HepG2 (cell line): Measurements from ENCODE around the gene USP7. TPM values are rescaled to one million over a fixed set of nuclear protein-coding genes. Genes with fewer than 3 reads are reported as not detected.

Experiments used
- ATAC-seq: fragments of 200-7000 bp; cut with Tn5 transposase; 3 replicates; pipeline ENCODE4 v1.9.1; 2020; ENCODE audit warnings: mild to moderate bottlenecking, moderate library complexity
- BruUV-seq: library from RNA; stranded (reverse); fragments of 400-500 nt; replicated peaks from 2 replicates; lab custom pipeline; 2021; lab: Mats Ljungman, UMichigan
- CTCF ChIA-PET: fragments of 300-600 bp; formaldehyde crosslinking; extraction: SDS; loops from one replicate; lab custom pipeline; 2021; ENCODE audit warnings: low total read pairs, inconsistent platforms, low intra/inter-chr PET ratio; lab: Yijun Ruan, JAX
- POLR2A ChIA-PET: fragments of 350-600 bp; sonication (Branson Sonifier 250); formaldehyde crosslinking; loops from one replicate; lab custom pipeline; 2020; ENCODE audit warnings: antibody characterized with exemption, inconsistent platforms; lab: Yijun Ruan, JAX
- DNase-seq: peaks from one replicate; pipeline ENCODE4 v3.0.0-alpha.2; 2015; ENCODE audit warnings: low spot score
- FAIRE-seq: peaks from 3 replicates; lab custom pipeline; 2011; peaks lifted over from hg19 to GRCh38; lab: Jason Lieb, UNC
- H2AFZ ChIP-seq: one replicate; pipeline ENCODE4 v1.6.1; 2011; ENCODE audit warnings: low read length, inconsistent platforms
- H3K27ac ChIP-seq: fragments of 300-600 bp; 3 replicates; pipeline ENCODE4 v1.8.0; 2011; ENCODE audit warnings: mixed run types, mild to moderate bottlenecking, mixed read lengths, low read length, inconsistent platforms; ENCODE audit not compliant: insufficient read depth; ENCODE audit errors: extremely low read length
- H3K27me3 ChIP-seq, 2 experiments: fragments of 200-600 bp in 1 of 2; 2 replicates in 1 of 2; 3 replicates in 1 of 2; pipeline versions ENCODE4 v1.6.0 to v1.8.0; 2011; ENCODE audit warnings: low read length in 2 of 2, mild to moderate bottlenecking in 2 of 2, moderate library complexity in 2 of 2, inconsistent platforms in 1 of 2; ENCODE audit not compliant: insufficient read depth in 2 of 2, control insufficient read depth in 1 of 2
- H3K36me3 ChIP-seq, 2 experiments: fragments of 200-600 bp in 1 of 2; replicated peaks in 1 of 2; 2 replicates in 1 of 2; 3 replicates in 1 of 2; pipeline versions ENCODE4 v1.5.1 to v1.8.0; 2011; ENCODE audit warnings: low read length in 2 of 2, inconsistent platforms in 1 of 2; ENCODE audit not compliant: insufficient read depth in 2 of 2, control insufficient read depth in 1 of 2
- H3K4me1 ChIP-seq: 2 replicates; pipeline ENCODE4 v1.5.1; 2012; ENCODE audit warnings: low read length, inconsistent platforms; ENCODE audit not compliant: insufficient read depth
- H3K4me2 ChIP-seq: 2 replicates; pipeline ENCODE4 v1.6.0; 2011; ENCODE audit warnings: low read depth, low read length, inconsistent platforms
- H3K4me3 ChIP-seq, 3 experiments: fragments of 200-600 bp in 1 of 3; sonication (generic), shearing (Covaris generic) in 1 of 3; replicated peaks in 1 of 3; 2 replicates each; pipeline ENCODE4 v1.5.1; 2011 to 2016; ENCODE audit warnings: low read length in 3 of 3, inconsistent platforms in 2 of 3, low read depth in 2 of 3, mild to moderate bottlenecking in 2 of 3, control low read depth in 1 of 3, mixed read lengths in 1 of 3; ENCODE audit not compliant: insufficient read depth in 1 of 3
- H3K79me2 ChIP-seq: one replicate; pipeline ENCODE4 v1.6.1; 2011; ENCODE audit warnings: low read length, inconsistent platforms; ENCODE audit not compliant: insufficient read depth
- H3K9ac ChIP-seq: 2 replicates; pipeline ENCODE4 v1.6.0; 2011; ENCODE audit warnings: mild to moderate bottlenecking, low read depth, low read length, inconsistent platforms; ENCODE audit not compliant: insufficient read depth
- H3K9me3 ChIP-seq: 2 replicates; pipeline ENCODE4 v1.5.1; 2012; ENCODE audit warnings: mild to moderate bottlenecking, low read length
- H4K20me1 ChIP-seq: 2 replicates; pipeline ENCODE4 v1.6.0; 2011; ENCODE audit warnings: inconsistent platforms, mild to moderate bottlenecking, low read length, moderate library complexity; ENCODE audit not compliant: insufficient read depth
- CHD2 ChIP-seq: IDR thresholded peaks from 2 replicates; pipeline ENCODE4 v1.6.1; 2011; ENCODE audit warnings: low read depth, low read length, improper control_type of control experiment
- ESRRA ChIP-seq: sonication (generic); formaldehyde crosslinking; IDR thresholded peaks from 2 replicates; pipeline ENCODE4 v1.5.1; 2020; ENCODE audit warnings: mild to moderate bottlenecking, low read depth, missing genetic modification reagents
- KDM5B ChIP-seq: sonication (generic); formaldehyde crosslinking; IDR thresholded peaks from 2 replicates; pipeline ENCODE4 v1.4.0; 2020; ENCODE audit warnings: missing genetic modification reagents, mild to moderate bottlenecking, borderline replicate concordance
- KDM6A ChIP-seq: IDR thresholded peaks from 2 replicates; pipeline ENCODE4 v1.6.1; 2016; ENCODE audit warnings: low read depth
- KMT2A ChIP-seq: sonication (generic); formaldehyde crosslinking; IDR thresholded peaks from 2 replicates; pipeline ENCODE4 v1.4.0; 2020; ENCODE audit warnings: missing genetic modification reagents
- PHF8 ChIP-seq: sonication (generic); formaldehyde crosslinking; IDR thresholded peaks from 2 replicates; pipeline ENCODE4 v1.5.0; 2020; ENCODE audit warnings: missing genetic modification reagents
- TBL1XR1 ChIP-seq: fragments of 150-350 bp; IDR thresholded peaks from 2 replicates; pipeline ENCODE4 v1.6.1; 2014; ENCODE audit warnings: borderline replicate concordance, low read length; ENCODE audit not compliant: partially characterized antibody
- ZC3H4 ChIP-seq: sonication (generic); formaldehyde crosslinking; IDR thresholded peaks from 2 replicates; pipeline ENCODE4 v1.4.0; 2020; ENCODE audit warnings: missing genetic modification reagents, borderline replicate concordance
- ZFP37 ChIP-seq: sonication (generic); formaldehyde crosslinking; IDR thresholded peaks from 2 replicates; pipeline ENCODE4 v1.4.0; 2020; ENCODE audit warnings: missing genetic modification reagents, borderline replicate concordance
- ZNF670 ChIP-seq: sonication (generic); formaldehyde crosslinking; IDR thresholded peaks from 2 replicates; pipeline ENCODE4 v1.8.0; 2022; ENCODE audit warnings: mild to moderate bottlenecking, missing genetic modification reagents, borderline replicate concordance
- WGBS: methylation state at CpG from one replicate; pipeline ENCODE4 v1.1.6; 2017; ENCODE audit warnings: low lambda C conversion rate; 5-methylcytosine and 5-hydroxymethylcytosine counted together
- in situ Hi-C: cut with HindIII; loops from 2 replicates; pipeline ENCODE4 v1.10.0; 2017; ENCODE audit warnings: low pct_unique_long_range_greater_than_20kb; ENCODE audit not compliant: extremely low pct_ligation_motif_present
- intact Hi-C: fragments of 100-400 bp; cut with micrococcal nuclease; formaldehyde crosslinking; loops from one replicate; pipeline ENCODE4 v1.10.0; 2022; ENCODE audit not compliant: unreplicated experiment
- polyA plus RNA-seq, 8 experiments: library from polyadenylated mRNA; depleted of rRNA in 3 of 8; stranded (reverse) in 7 of 8; unstranded in 1 of 8; fragments of >200 nt; fragmentation: Illumina TruSeq in 4 of 8; extraction: Trizol in 4 of 8; gene quantifications; 2 replicates each; pipeline versions ENCODE4 v1.2.1 to v1.2.3, GENCODE V29; 2011 to 2016; ENCODE audit warnings: low read depth in 4 of 8, missing spikeins in 1 of 8, mixed read lengths in 1 of 8; ENCODE audit not compliant: insufficient read depth in 1 of 8
- total RNA-seq, 5 experiments: library from RNA; depleted of rRNA; stranded (reverse); fragments of >200 nt; fragmentation: Illumina TruSeq; extraction: Trizol; gene quantifications; 2 replicates each; pipeline ENCODE4 v1.2.3, GENCODE V29; 2016; ENCODE audit warnings: low read depth in 1 of 5
- TF ChIP-seq, protein P1 (sequence below): sonication (generic); formaldehyde crosslinking; IDR thresholded peaks from 2 replicates; pipeline ENCODE4 v1.5.0; 2020; ENCODE audit warnings: missing genetic modification reagents, mild to moderate bottlenecking, borderline replicate concordance
- TF ChIP-seq, protein P2 (sequence below): sonication (generic); formaldehyde crosslinking; IDR thresholded peaks from 2 replicates; pipeline ENCODE4 v1.5.1; 2020; ENCODE audit warnings: mild to moderate bottlenecking, missing genetic modification reagents, borderline replicate concordance
- TF ChIP-seq, protein P3 (sequence below): sonication (generic); formaldehyde crosslinking; conservative IDR thresholded peaks from 2 replicates; pipeline ENCODE4 v1.8.1; 2023; ENCODE audit warnings: missing genetic modification reagents
- TF ChIP-seq, protein P4 (sequence below): IDR thresholded peaks from 2 replicates; pipeline ENCODE4 v1.6.1; 2012; ENCODE audit warnings: inconsistent platforms

USP7 gene
- total and polyA plus RNA-seq, 2 of the 13 experiments (the other 11 are each of a cell fraction or from before 2014, with no cell fraction given) = 52.5 to 173 TPM

DNA sequence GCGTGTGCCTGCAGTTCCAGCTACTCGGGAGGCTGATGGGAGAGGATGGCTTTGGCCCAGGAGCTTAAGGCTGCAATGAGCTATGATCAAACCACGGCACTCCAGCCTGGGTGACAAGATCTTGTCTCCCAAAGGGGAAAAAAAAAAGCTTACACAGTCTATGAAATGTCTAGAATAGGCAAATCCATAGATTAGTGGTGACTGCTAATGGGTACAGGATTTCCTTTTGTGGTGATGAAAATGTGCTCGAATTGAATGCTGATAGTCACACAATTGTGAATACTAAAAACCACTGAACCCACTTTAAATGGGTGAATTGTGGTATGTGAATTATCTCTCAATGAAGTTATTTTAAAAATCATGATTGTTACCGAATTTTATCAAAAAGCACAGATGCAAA lies 14.9 kb downstream of the USP7 start:
- WGBS = 94% methylated on average over 5 of the region's 5 CpGs
- no peak for ATAC-seq
- H2AFZ ChIP-seq = no peak overlapping the region
- H4K20me1 ChIP-seq = peaks cover 96% of the 10 kb centered on the region
- no peak overlapping the region for H3K4me2 ChIP-seq
- ChIA-PET POLR2A (interaction anchor here (1.5 kb wide), 1 partner anchor 13 kb away, joined by 4 read pairs; no protein-coding TSS in a partner anchor), CTCF (no interaction called here)
- DNase-seq = no peak
- peaks cover 96% of the 10 kb centered on the region for H3K79me2 ChIP-seq
- intact Hi-C loops = no loop called here
- in situ Hi-C loops = no loop called here
- FAIRE-seq = no peak
- H3K4me1 ChIP-seq = peaks cover 96% of the 10 kb centered on the region
- no peak overlapping the region for H3K27ac ChIP-seq
- H3K36me3 ChIP-seq = peaks cover 0 to 5% of the 10 kb centered on the region in 2 experiments; a peak in 2 of 5 replicates
- no peak overlapping the region for H3K9ac ChIP-seq
- BruUV-seq = no TSS peak
- H3K4me3 ChIP-seq = no peak overlapping the region
- no peaks in the 10 kb centered on the region for H3K27me3 ChIP-seq
- H3K9me3 ChIP-seq = no peaks in the 10 kb centered on the region
- TF ChIP-seq ZNF670 (CRISPR knock-in tag) (no peak), KDM6A (CRISPR knock-in tag) (no peak), TBL1XR1 (no peak), PHF8 (CRISPR knock-in tag) (0 out of 2 replicates have a peak, but pooled peaks have one; percentile 13), KMT2A (CRISPR knock-in tag) (no peak), CHD2 (no peak), ZFP37 (no peak), ESRRA (CRISPR knock-in tag) (no peak), KDM5B (CRISPR knock-in tag) (no peak), ZC3H4 (no peak)
- TF ChIP-seq, protein P1, sequence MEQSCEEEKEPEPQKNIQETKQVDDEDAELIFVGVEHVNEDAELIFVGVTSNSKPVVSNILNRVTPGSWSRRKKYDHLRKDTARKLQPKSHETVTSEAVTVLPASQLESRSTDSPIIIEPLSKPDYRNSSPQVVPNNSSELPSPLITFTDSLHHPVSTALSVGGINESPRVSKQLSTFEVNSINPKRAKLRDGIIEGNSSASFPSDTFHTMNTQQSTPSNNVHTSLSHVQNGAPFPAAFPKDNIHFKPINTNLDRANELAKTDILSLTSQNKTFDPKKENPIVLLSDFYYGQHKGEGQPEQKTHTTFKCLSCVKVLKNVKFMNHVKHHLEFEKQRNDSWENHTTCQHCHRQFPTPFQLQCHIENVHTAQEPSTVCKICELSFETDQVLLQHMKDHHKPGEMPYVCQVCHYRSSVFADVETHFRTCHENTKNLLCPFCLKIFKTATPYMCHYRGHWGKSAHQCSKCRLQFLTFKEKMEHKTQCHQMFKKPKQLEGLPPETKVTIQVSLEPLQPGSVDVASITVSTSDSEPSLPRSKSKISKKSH = no peak
- TF ChIP-seq, protein P2, sequence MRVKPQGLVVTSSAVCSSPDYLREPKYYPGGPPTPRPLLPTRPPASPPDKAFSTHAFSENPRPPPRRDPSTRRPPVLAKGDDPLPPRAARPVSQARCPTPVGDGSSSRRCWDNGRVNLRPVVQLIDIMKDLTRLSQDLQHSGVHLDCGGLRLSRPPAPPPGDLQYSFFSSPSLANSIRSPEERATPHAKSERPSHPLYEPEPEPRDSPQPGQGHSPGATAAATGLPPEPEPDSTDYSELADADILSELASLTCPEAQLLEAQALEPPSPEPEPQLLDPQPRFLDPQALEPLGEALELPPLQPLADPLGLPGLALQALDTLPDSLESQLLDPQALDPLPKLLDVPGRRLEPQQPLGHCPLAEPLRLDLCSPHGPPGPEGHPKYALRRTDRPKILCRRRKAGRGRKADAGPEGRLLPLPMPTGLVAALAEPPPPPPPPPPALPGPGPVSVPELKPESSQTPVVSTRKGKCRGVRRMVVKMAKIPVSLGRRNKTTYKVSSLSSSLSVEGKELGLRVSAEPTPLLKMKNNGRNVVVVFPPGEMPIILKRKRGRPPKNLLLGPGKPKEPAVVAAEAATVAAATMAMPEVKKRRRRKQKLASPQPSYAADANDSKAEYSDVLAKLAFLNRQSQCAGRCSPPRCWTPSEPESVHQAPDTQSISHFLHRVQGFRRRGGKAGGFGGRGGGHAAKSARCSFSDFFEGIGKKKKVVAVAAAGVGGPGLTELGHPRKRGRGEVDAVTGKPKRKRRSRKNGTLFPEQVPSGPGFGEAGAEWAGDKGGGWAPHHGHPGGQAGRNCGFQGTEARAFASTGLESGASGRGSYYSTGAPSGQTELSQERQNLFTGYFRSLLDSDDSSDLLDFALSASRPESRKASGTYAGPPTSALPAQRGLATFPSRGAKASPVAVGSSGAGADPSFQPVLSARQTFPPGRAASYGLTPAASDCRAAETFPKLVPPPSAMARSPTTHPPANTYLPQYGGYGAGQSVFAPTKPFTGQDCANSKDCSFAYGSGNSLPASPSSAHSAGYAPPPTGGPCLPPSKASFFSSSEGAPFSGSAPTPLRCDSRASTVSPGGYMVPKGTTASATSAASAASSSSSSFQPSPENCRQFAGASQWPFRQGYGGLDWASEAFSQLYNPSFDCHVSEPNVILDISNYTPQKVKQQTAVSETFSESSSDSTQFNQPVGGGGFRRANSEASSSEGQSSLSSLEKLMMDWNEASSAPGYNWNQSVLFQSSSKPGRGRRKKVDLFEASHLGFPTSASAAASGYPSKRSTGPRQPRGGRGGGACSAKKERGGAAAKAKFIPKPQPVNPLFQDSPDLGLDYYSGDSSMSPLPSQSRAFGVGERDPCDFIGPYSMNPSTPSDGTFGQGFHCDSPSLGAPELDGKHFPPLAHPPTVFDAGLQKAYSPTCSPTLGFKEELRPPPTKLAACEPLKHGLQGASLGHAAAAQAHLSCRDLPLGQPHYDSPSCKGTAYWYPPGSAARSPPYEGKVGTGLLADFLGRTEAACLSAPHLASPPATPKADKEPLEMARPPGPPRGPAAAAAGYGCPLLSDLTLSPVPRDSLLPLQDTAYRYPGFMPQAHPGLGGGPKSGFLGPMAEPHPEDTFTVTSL (CRISPR knock-in tag) = no peak
- TF ChIP-seq, protein P3, sequence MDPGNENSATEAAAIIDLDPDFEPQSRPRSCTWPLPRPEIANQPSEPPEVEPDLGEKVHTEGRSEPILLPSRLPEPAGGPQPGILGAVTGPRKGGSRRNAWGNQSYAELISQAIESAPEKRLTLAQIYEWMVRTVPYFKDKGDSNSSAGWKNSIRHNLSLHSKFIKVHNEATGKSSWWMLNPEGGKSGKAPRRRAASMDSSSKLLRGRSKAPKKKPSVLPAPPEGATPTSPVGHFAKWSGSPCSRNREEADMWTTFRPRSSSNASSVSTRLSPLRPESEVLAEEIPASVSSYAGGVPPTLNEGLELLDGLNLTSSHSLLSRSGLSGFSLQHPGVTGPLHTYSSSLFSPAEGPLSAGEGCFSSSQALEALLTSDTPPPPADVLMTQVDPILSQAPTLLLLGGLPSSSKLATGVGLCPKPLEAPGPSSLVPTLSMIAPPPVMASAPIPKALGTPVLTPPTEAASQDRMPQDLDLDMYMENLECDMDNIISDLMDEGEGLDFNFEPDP (CRISPR knock-in tag) = 0 out of 2 replicates have a peak, but pooled peaks have one; percentile 52
- TF ChIP-seq, protein P4, sequence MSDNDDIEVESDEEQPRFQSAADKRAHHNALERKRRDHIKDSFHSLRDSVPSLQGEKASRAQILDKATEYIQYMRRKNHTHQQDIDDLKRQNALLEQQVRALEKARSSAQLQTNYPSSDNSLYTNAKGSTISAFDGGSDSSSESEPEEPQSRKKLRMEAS = no peak
